ENCODE data around the gene RAD51B. TPM values are rescaled to one million over a fixed set of nuclear protein-coding genes. Genes with fewer than 3 reads are reported as not detected.
"Not testable (repeated sequence)": the region's sequence is repeated elsewhere in the genome, so short reads cannot be mapped to it uniquely, and the experiment has no call there.

RAD51B gene
- total and polyA plus RNA-seq, 7 donors = 2.4 to 24.4 (median 7.1) TPM

- intact Hi-C loops (cut with DNase I) = no loop called here
- peaks cover 0 to 55% (median 39%) of the 10 kb centered on the region in 4 donors for H3K4me1 ChIP-seq
- peak overlapping the region in 3 of 4 donors; percentile 81 to 90 (median 89) for H3K27ac ChIP-seq
These were observed 436.2 kb downstream of the RAD51B start for GRCh38 chr14:68255693-68256178.

GRCh38 chr14:68257969-68258368, 438.4 kb downstream of the RAD51B start:
- H3K4me3 ChIP-seq = no peak overlapping the region
- WGBS, 2 donors = 98 to 100% methylated on average over 4 of the region's 4 CpGs
- no peaks in the 10 kb centered on the region for H3K36me3 ChIP-seq
- peak overlapping the region in 1 of 4 donors; percentile 75 for H3K27ac ChIP-seq
- no peaks in the 10 kb centered on the region for H3K9me3 ChIP-seq
- no peak for DNase-seq
- TF ChIP-seq POLR2A (IDR thresholded peaks at IDR 0.05) (no peak), EP300 (IDR thresholded peaks at IDR 0.05) (no peak), CTCF (IDR thresholded peaks at IDR 0.05) (no peak), POLR2AphosphoS5 (IDR thresholded peaks at IDR 0.05) (no peak)
- intact Hi-C loops (cut with DNase I) = no loop called here
- no peaks in the 10 kb centered on the region for H3K27me3 ChIP-seq
- H3K4me1 ChIP-seq = peaks cover 0 to 57% (median 38%) of the 10 kb centered on the region in 4 donors

More at GRCh38 chr14:68255693-68256178, 436.2 kb downstream of the RAD51B start:
- TF ChIP-seq POLR2AphosphoS5 (IDR thresholded peaks at IDR 0.05) = peak in 2 of 4 donors; percentile 13 to 42
- no peak for TF ChIP-seq CTCF (IDR thresholded peaks at IDR 0.05)
- peak in 1 of 4 donors; percentile 11 for TF ChIP-seq EP300 (IDR thresholded peaks at IDR 0.05)
- no peaks in the 10 kb centered on the region for H3K36me3 ChIP-seq
- no peaks in the 10 kb centered on the region for H3K27me3 ChIP-seq
- no peaks in the 10 kb centered on the region for H3K9me3 ChIP-seq
- H3K4me3 ChIP-seq = no peak overlapping the region
- WGBS, 2 donors = 76 to 78% methylated on average over 1 of the region's 1 CpG
- no peak for DNase-seq

- peaks cover 0 to 51% (median 34%) of the 10 kb centered on the region in 4 donors for H3K4me1 ChIP-seq
- H3K4me3 ChIP-seq; H3K27me3 ChIP-seq; H3K9me3 ChIP-seq; H3K36me3 ChIP-seq; intact Hi-C loops (cut with DNase I); DNase-seq: not testable (repeated sequence)
- WGBS, 2 donors = 71 to 93% methylated on average over 2 of the region's 2 CpGs
- H3K27ac ChIP-seq = peak overlapping the region in 2 of 4 donors; percentile 71 to 75
These were observed 439.4 kb downstream of the RAD51B start for GRCh38 chr14:68258995-68259394.

- H3K36me3 ChIP-seq = no peaks in the 10 kb centered on the region
- H3K27ac ChIP-seq = peak overlapping the region in 3 of 4 donors; percentile 60 to 75 (median 71)
- TF ChIP-seq POLR2AphosphoS5 (IDR thresholded peaks at IDR 0.05) = peak in 2 of 4 donors; percentile 22 to 56
- TF ChIP-seq CTCF (IDR thresholded peaks at IDR 0.05) = no peak
- peaks cover 0 to 54% (median 29%) of the 10 kb centered on the region in 4 donors for H3K4me1 ChIP-seq
- DNase-seq = no peak
- no peaks in the 10 kb centered on the region for H3K27me3 ChIP-seq
- no peak overlapping the region for H3K4me3 ChIP-seq
- H3K9me3 ChIP-seq = no peaks in the 10 kb centered on the region
- WGBS, 2 donors = 86 to 99% methylated on average over 2 of the region's 2 CpGs
- intact Hi-C loops (cut with DNase I) = no loop called here
These were observed 440.5 kb downstream of the RAD51B start for GRCh38 chr14:68260121-68260520.

DNA sequence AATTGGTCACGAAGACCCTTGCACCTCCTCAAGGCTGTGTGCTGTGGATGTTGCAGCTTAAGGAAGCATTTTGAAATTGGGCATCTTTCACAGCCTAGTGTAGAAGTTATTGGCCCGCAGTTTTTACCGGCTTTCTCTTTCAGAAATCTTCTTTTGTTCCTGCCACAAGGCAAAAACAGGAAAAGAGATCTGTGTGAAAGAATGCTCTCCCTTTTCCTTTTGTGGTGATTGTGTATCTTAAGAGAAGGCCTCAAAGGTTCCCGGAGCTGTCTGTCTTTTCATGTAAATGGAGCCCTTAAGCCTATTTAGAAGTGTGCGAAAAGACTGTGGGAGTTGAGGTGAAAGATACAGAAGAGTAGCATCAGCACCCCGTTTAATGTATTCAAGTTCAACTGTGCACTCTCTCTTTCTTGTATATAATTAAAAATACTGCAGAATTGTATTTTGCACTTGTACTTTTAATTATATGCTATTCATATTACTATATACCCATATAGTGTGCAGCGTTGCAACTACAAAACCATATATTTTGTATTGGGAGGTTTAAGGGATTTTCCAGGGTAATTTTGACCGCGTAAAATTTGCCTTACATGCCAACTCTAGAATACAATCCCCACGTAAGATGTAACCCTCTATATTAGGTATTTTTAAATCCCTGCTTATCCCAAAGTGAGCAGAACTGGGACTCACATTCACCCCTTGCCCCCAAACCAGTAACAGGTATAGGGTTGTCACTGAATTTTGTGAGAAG, 441.7 kb downstream of the RAD51B start:
- no peak for DNase-seq
- whole genome bisulfite sequencing, 2 donors = 52 to 78% methylated on average over 10 of the region's 10 CpGs
- TF ChIP-seq POLR2AphosphoS5 (IDR thresholded peaks at IDR 0.05) (no peak), EP300 (IDR thresholded peaks at IDR 0.05) (no peak), CTCF (IDR thresholded peaks at IDR 0.05) (no peak)
- no peak overlapping the region for H3K4me3 ChIP-seq
- no peaks in the 10 kb centered on the region for H3K9me3 ChIP-seq
- H3K36me3 ChIP-seq = no peaks in the 10 kb centered on the region
- peaks cover 0 to 42% (median 21%) of the 10 kb centered on the region in 4 donors for H3K4me1 ChIP-seq
- intact Hi-C loops (cut with DNase I) = no loop called here
- H3K27me3 ChIP-seq = no peaks in the 10 kb centered on the region
- H3K27ac ChIP-seq = peak overlapping the region in 3 of 4 donors; percentile 60 to 75 (median 71)
